HG02798 (cell line): ENCODE measurements around the gene CYBC1.
"Not testable (repeated sequence)": the region's sequence is repeated elsewhere in the genome, so short reads cannot be mapped to it uniquely, and the experiment has no call there.

Source experiments
- ATAC-seq: cut with Tn5 transposase; IDR thresholded peaks from one replicate; pipeline ENCODE4 v1.9.1; 2021; ENCODE audit warnings: mild to moderate bottlenecking; ENCODE audit not compliant: unreplicated experiment, poor library complexity

The CYBC1 gene

GRCh38 chr17:82480318-82480717, 29.8 kb upstream of the CYBC1 start:
- no peak for ATAC-seq

- ATAC-seq, result no peak
These were observed 29.1 kb upstream of the CYBC1 start for GRCh38 chr17:82479602-82480001.

- no peak for ATAC-seq
These were observed 27.4 kb upstream of the CYBC1 start for GRCh38 chr17:82477934-82478333.

GRCh38 chr17:82475458-82475857, 24.9 kb upstream of the CYBC1 start:
- ATAC-seq, result no peak

- ATAC-seq, result no peak
These were observed 23.9 kb upstream of the CYBC1 start for GRCh38 chr17:82474223-82475010.

- ATAC-seq, result no peak
These were observed 19.5 kb upstream of the CYBC1 start for GRCh38 chr17:82470065-82470464.

GRCh38 chr17:82468692-82469091, 18.1 kb upstream of the CYBC1 start:
- no peak for ATAC-seq

GRCh38 chr17:82465023-82465603, 14.6 kb upstream of the CYBC1 start:
- no peak for ATAC-seq

- ATAC-seq, result no peak
These were observed 14.0 kb upstream of the CYBC1 start for GRCh38 chr17:82464567-82464929.

GRCh38 chr17:82463925-82464566, 13.5 kb upstream of the CYBC1 start:
- no peak for ATAC-seq

GRCh38 chr17:82463391-82463790, 12.8 kb upstream of the CYBC1 start:
- no peak for ATAC-seq

- no peak for ATAC-seq
These were observed 11.4 kb upstream of the CYBC1 start for GRCh38 chr17:82461827-82462524.

GRCh38 chr17:82459936-82460335, 9.4 kb upstream of the CYBC1 start:
- not testable (repeated sequence) for ATAC-seq

GRCh38 chr17:82458885-82459424, 8.4 kb upstream of the CYBC1 start:
- no peak for ATAC-seq

- ATAC-seq, result peak; percentile 95
These were observed 7.8 kb upstream of the CYBC1 start, which contains the start of gene NARF for GRCh38 chr17:82458179-82458884. Gene NARF, plus strand, starts transcription at chr17:82458741. Its CDS starts 63 bp downstream, at chr17:82458804.

- no peak for ATAC-seq
These were observed 7.3 kb upstream of the CYBC1 start for GRCh38 chr17:82457929-82458178.

GRCh38 chr17:82457073-82457928, 6.7 kb upstream of the CYBC1 start:
- ATAC-seq, result no peak

- ATAC-seq, result not testable (repeated sequence)
These were observed 3.2 kb upstream of the CYBC1 start for GRCh38 chr17:82453706-82454105.

- ATAC-seq, result not testable (repeated sequence)
These were observed 2.6 kb upstream of the CYBC1 start for GRCh38 chr17:82453151-82453550.
